CD8-positive, alpha-beta memory T cell (primary cell): Measurements from ENCODE around the gene BSCL2. TPM values are rescaled to one million over a fixed set of nuclear protein-coding genes. Genes with fewer than 3 reads are reported as not detected.

ENCODE experiments used
- polyA plus RNA-seq: library from polyadenylated mRNA; unstranded; fragments of 300-500 nt; fragmentation: Illumina TruSeq; gene quantifications from one replicate; pipeline ENCODE4 v1.2.3, GENCODE V29; 2021
- total RNA-seq, 2 experiments: library from RNA; stranded (reverse); gene quantifications; one replicate each; pipeline ENCODE4 v1.2.3, GENCODE V29; 2021

The BSCL2 gene
- total and polyA plus RNA-seq, 3 experiments from 2014 or later, result 32.9 to 48.8 (median 33.3) TPM

Other genes starting within 250 kb of the BSCL2 start
- 100 to 1,000 TPM; 187 to 193 TPM for gene AHNAK, start 160.6 kb downstream of the BSCL2 start, total RNA-seq
- 125 TPM for gene AHNAK, start 160.6 kb downstream of the BSCL2 start, polyA plus RNA-seq
- gene EEF1G, start 133.5 kb downstream of the BSCL2 start, total RNA-seq, result 1,000 to 10,000 TPM; 1,800 to 1,846 TPM
- gene EEF1G, start 133.5 kb downstream of the BSCL2 start, polyA plus RNA-seq, result 1,157 TPM
- 10 to 100 TPM; 30.8 to 32.7 TPM for gene TUT1, start 115.9 kb downstream of the BSCL2 start, total RNA-seq
- gene TUT1, start 115.9 kb downstream of the BSCL2 start, polyA plus RNA-seq, result 13.7 TPM
- gene MTA2, start 105.6 kb downstream of the BSCL2 start, total RNA-seq, result 100 to 1,000 TPM; 248 to 263 TPM
- gene MTA2, start 105.6 kb downstream of the BSCL2 start, polyA plus RNA-seq, result 37.4 TPM
- gene EML3, start 94.6 kb downstream of the BSCL2 start, total RNA-seq, result 100 to 1,000 TPM; 133 to 134 TPM
- gene EML3, start 94.6 kb downstream of the BSCL2 start, polyA plus RNA-seq, result 22.9 TPM
- 1 to 10 TPM; 4.9 to 5.3 TPM for gene ROM1, start 94.2 kb downstream of the BSCL2 start, total RNA-seq
- gene ROM1, start 94.2 kb downstream of the BSCL2 start, polyA plus RNA-seq, result 1.7 TPM
- gene B3GAT3, start 85.4 kb downstream of the BSCL2 start, total RNA-seq, result 10 to 100 TPM; 67.4 to 68.2 TPM
- gene B3GAT3, start 85.4 kb downstream of the BSCL2 start, polyA plus RNA-seq, result 48.9 TPM
- gene GANAB, start 60.8 kb downstream of the BSCL2 start, total RNA-seq, result 100 to 1,000 TPM; 213 to 219 TPM
- gene GANAB, start 60.8 kb downstream of the BSCL2 start, polyA plus RNA-seq, result 164 TPM
- 10 to 100 TPM; 41.3 to 45.9 TPM for gene INTS5, start 54.1 kb downstream of the BSCL2 start, total RNA-seq
- gene INTS5, start 54.1 kb downstream of the BSCL2 start, polyA plus RNA-seq, result 45.2 TPM
- gene C11orf98, start 42.2 kb downstream of the BSCL2 start, total RNA-seq, result 100 to 1,000 TPM; 178 to 182 TPM
- gene C11orf98, start 42.2 kb downstream of the BSCL2 start, polyA plus RNA-seq, result 118 TPM
- gene CSKMT, start 42.1 kb downstream of the BSCL2 start, total RNA-seq, result 10 to 100 TPM; 43.1 to 48.3 TPM
- gene CSKMT, start 42.1 kb downstream of the BSCL2 start, polyA plus RNA-seq, result 3.6 TPM
- gene UQCC3, start 35.8 kb downstream of the BSCL2 start, total RNA-seq, result 1 to 10 TPM; 7.1 to 7.5 TPM
- 11.2 TPM for gene UQCC3, start 35.8 kb downstream of the BSCL2 start, polyA plus RNA-seq
- gene LBHD1, start 35.2 kb downstream of the BSCL2 start, total RNA-seq, result 10 to 100 TPM; 22.6 to 22.9 TPM
- 7.6 TPM for gene LBHD1, start 35.2 kb downstream of the BSCL2 start, polyA plus RNA-seq
- gene UBXN1, start 28.4 kb downstream of the BSCL2 start, total RNA-seq, result 100 to 1,000 TPM; 142 to 143 TPM
- gene UBXN1, start 28.4 kb downstream of the BSCL2 start, polyA plus RNA-seq, result 164 TPM
- gene LRRN4CL, start 17.9 kb downstream of the BSCL2 start, total RNA-seq, result under 1 TPM; 0.11 to 0.22 TPM
- not detected for gene LRRN4CL, start 17.9 kb downstream of the BSCL2 start, polyA plus RNA-seq
- not detected for gene GNG3, start 252 bp upstream of the BSCL2 start, total RNA-seq
- 0.36 TPM for gene GNG3, start 252 bp upstream of the BSCL2 start, polyA plus RNA-seq
- 10 to 100 TPM; 58.7 to 64.3 TPM for gene HNRNPUL2, start 20.0 kb upstream of the BSCL2 start, total RNA-seq
- 3.3 TPM for gene HNRNPUL2, start 20.0 kb upstream of the BSCL2 start, polyA plus RNA-seq
- 10 to 100 TPM; 36.7 to 37.2 TPM for gene TTC9C, start 21.1 kb upstream of the BSCL2 start, total RNA-seq
- 22.2 TPM for gene TTC9C, start 21.1 kb upstream of the BSCL2 start, polyA plus RNA-seq
- gene ZBTB3, start 46.7 kb upstream of the BSCL2 start, total RNA-seq, result 10 to 100 TPM in 1 of 2 experiments, 1 to 10 TPM in 1; 9.4 to 11.6 TPM
- 3.5 TPM for gene ZBTB3, start 46.7 kb upstream of the BSCL2 start, polyA plus RNA-seq
- gene POLR2G, start 54.2 kb upstream of the BSCL2 start, total RNA-seq, result 100 to 1,000 TPM; 151 to 160 TPM
- 272 TPM for gene POLR2G, start 54.2 kb upstream of the BSCL2 start, polyA plus RNA-seq
- gene TAF6L, start 64.0 kb upstream of the BSCL2 start, total RNA-seq, result 10 to 100 TPM; 21.8 to 24.1 TPM
- gene TAF6L, start 64.0 kb upstream of the BSCL2 start, polyA plus RNA-seq, result 9.6 TPM
- gene TMEM179B, start 80.0 kb upstream of the BSCL2 start, total RNA-seq, result 10 to 100 TPM; 46.4 to 49.2 TPM
- 135 TPM for gene TMEM179B, start 80.0 kb upstream of the BSCL2 start, polyA plus RNA-seq
- 10 to 100 TPM; 13.0 to 14.6 TPM for gene TMEM223, start 84.6 kb upstream of the BSCL2 start, total RNA-seq
- 56.0 TPM for gene TMEM223, start 84.6 kb upstream of the BSCL2 start, polyA plus RNA-seq
- 100 to 1,000 TPM; 112 to 126 TPM for gene NXF1, start 98.0 kb upstream of the BSCL2 start, total RNA-seq
- 81.2 TPM for gene NXF1, start 98.0 kb upstream of the BSCL2 start, polyA plus RNA-seq
- 10 to 100 TPM; 34.7 to 35.3 TPM for gene STX5, start 124.6 kb upstream of the BSCL2 start, total RNA-seq
- 37.2 TPM for gene STX5, start 124.6 kb upstream of the BSCL2 start, polyA plus RNA-seq
- gene TEX54, start 125.4 kb upstream of the BSCL2 start, total RNA-seq, result under 1 TPM in 1 of 2 experiments, not detected in 1; 0.50 TPM
- gene TEX54, start 125.4 kb upstream of the BSCL2 start, polyA plus RNA-seq, result 0.66 TPM
- gene WDR74, start 132.2 kb upstream of the BSCL2 start, total RNA-seq, result 100 to 1,000 TPM; 124 to 131 TPM
- 42.4 TPM for gene WDR74, start 132.2 kb upstream of the BSCL2 start, polyA plus RNA-seq
- 100 to 1,000 TPM; 426 to 430 TPM for gene SLC3A2, start 173.5 kb upstream of the BSCL2 start, total RNA-seq
- 180 TPM for gene SLC3A2, start 173.5 kb upstream of the BSCL2 start, polyA plus RNA-seq
- gene CHRM1, start 213.9 kb upstream of the BSCL2 start, total RNA-seq, result not detected
- not detected for gene CHRM1, start 213.9 kb upstream of the BSCL2 start, polyA plus RNA-seq